Esophagus squamous epithelium (tissue), 5 donors: ENCODE measurements around the gene FBXL2. TPM values are rescaled to one million over a fixed set of nuclear protein-coding genes. Genes with fewer than 3 reads are reported as not detected.

Source experiments
- DNase-seq: peaks from one replicate; lab custom pipeline; 2025; lab: John Stamatoyannopoulos, UW
- H3K27ac ChIP-seq, 4 donors: fragments of 200-600 bp; sonication (generic); one replicate each; pipeline ENCODE4 v1.5.1; 2016 to 2019; ENCODE audit warnings: mild to moderate bottlenecking in 1 of 4
- H3K27me3 ChIP-seq, 4 donors: fragments of 200-600 bp; sonication (generic); 1 replicate in 3 of 4; 2 replicates in 1 of 4; pipeline versions ENCODE4 v1.5.1 to v1.6.0; 2017 to 2021; ENCODE audit warnings: antibody characterized with exemption in 1 of 4
- H3K36me3 ChIP-seq, 3 donors: fragments of 200-600 bp; sonication (generic); one replicate each; pipeline ENCODE4 v1.5.1; 2016 to 2019
- H3K4me1 ChIP-seq, 3 donors: fragments of 200-600 bp; sonication (generic); one replicate each; pipeline ENCODE4 v1.5.1; 2017 to 2019
- H3K4me3 ChIP-seq, 4 donors: fragments of 200-600 bp; sonication (generic); 1 replicate in 3 of 4; 2 replicates in 1 of 4; pipeline ENCODE4 v1.5.1; 2016 to 2019; ENCODE audit warnings: mild to moderate bottlenecking in 2 of 4, moderate library complexity in 1 of 4
- H3K9me3 ChIP-seq, 3 donors: fragments of 200-600 bp; sonication (generic); one replicate each; pipeline ENCODE4 v1.5.1; 2016 to 2019
- POLR2A ChIP-seq, 4 donors: fragments of 450-650 bp; IDR thresholded peaks; one replicate each; pipeline ENCODE4 v1.6.1; 2017; ENCODE audit warnings: antibody characterized with exemption in 4 of 4, mild to moderate bottlenecking in 4 of 4, moderate library complexity in 3 of 4
- whole genome bisulfite sequencing, 2 donors: methylation state at CpG; one replicate each; pipeline ENCODE4 v1.1.5; 2018; 5-methylcytosine and 5-hydroxymethylcytosine counted together
- intact Hi-C: fragments of 100-400 bp; cut with DNase I; formaldehyde crosslinking; loops from one replicate; pipeline ENCODE4 v1.15.0; 2022
- total RNA-seq, 4 donors: library from RNA; depleted of rRNA; stranded (reverse); fragments of >200 nt; gene quantifications; one replicate each; pipeline ENCODE4 v1.1.0, GENCODE V29; 2016
- TF ChIP-seq, protein P1 (sequence below), 6 experiments: fragments of 450-650 bp in 4 of 6; fragments of 200-600 bp in 2 of 6; sonication (generic) in 2 of 6; IDR thresholded peaks; one replicate each; pipeline ENCODE4 v1.5.1; 2016 to 2019; ENCODE audit warnings: antibody characterized with exemption in 6 of 6, mild to moderate bottlenecking in 4 of 6, moderate library complexity in 4 of 6
- donor health status: DM: yes; HTN: yes; CAD: no.

The FBXL2 gene
- total RNA-seq, 4 donors from 2014 or later = 0.85 to 4.0 (median 1.9) TPM

DNA sequence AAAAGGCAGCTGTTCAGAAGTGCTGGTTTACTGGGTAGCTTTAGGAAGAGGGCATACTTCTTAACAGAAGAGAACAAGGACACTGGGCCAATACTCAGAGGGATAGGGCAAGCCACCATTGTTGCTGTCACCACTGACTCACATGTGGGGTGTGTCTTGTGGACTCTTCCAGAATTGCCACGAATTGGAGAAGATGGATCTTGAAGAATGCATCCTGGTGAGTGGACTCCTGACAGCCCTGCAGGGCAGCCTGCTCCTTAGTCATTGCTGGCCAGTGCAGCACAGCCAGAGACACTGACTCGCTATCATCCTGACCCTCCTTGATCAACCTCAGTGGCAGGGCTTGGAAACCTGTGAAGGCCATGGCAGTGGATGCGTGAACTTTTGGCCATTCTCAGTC is 100.7 kb downstream of the FBXL2 start:
- DNase-seq = no peak
- H3K36me3 ChIP-seq = peaks cover 0 to 42% (median 0%) of the 10 kb centered on the region in 3 donors
- intact Hi-C loops = no loop called here

DNA sequence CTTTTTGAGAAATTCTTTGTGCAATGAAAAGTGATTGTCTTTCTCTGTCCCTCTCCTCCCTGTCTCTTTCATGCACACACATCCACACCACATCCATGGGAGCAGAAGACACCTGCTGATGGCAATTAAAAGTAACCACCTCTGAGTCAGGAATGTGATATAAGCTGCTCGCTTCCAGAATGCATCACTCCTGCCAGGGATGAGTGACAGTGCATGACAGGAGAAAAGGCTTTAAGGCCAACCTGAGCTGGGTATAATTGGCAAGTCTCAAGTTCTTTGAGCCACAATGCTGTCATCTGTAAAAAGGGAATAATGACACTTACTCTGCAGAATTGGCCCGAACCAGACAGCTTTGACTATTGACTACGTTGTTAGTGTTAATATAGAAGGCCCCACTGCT is 103.4 kb downstream of the FBXL2 start:
- intact Hi-C loops = no loop called here
- H3K36me3 ChIP-seq = peaks cover 0 to 52% (median 0%) of the 10 kb centered on the region in 3 donors
- 85 to 96% methylated on average over 3 of the region's 3 CpGs for WGBS, 2 donors

More for the DNA sequence above, 100.7 kb downstream of the FBXL2 start:
- Histone ChIP-seq H3K9me3 (no peaks in the 10 kb centered on the region), H3K27ac (no peak overlapping the region), H3K4me3 (no peak overlapping the region), H3K4me1 (peaks cover 0 to 2% (median 0%) of the 10 kb centered on the region in 3 donors), H3K27me3 (no peaks in the 10 kb centered on the region)
- 79 to 100% methylated on average over 1 to 3 of the region's 3 CpGs for WGBS, 2 donors
- TF ChIP-seq, protein P1, sequence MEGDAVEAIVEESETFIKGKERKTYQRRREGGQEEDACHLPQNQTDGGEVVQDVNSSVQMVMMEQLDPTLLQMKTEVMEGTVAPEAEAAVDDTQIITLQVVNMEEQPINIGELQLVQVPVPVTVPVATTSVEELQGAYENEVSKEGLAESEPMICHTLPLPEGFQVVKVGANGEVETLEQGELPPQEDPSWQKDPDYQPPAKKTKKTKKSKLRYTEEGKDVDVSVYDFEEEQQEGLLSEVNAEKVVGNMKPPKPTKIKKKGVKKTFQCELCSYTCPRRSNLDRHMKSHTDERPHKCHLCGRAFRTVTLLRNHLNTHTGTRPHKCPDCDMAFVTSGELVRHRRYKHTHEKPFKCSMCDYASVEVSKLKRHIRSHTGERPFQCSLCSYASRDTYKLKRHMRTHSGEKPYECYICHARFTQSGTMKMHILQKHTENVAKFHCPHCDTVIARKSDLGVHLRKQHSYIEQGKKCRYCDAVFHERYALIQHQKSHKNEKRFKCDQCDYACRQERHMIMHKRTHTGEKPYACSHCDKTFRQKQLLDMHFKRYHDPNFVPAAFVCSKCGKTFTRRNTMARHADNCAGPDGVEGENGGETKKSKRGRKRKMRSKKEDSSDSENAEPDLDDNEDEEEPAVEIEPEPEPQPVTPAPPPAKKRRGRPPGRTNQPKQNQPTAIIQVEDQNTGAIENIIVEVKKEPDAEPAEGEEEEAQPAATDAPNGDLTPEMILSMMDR (IDR thresholded peaks at IDR 0.05) = no peak
- TF ChIP-seq POLR2A (IDR thresholded peaks at IDR 0.05) = no peak

DNA sequence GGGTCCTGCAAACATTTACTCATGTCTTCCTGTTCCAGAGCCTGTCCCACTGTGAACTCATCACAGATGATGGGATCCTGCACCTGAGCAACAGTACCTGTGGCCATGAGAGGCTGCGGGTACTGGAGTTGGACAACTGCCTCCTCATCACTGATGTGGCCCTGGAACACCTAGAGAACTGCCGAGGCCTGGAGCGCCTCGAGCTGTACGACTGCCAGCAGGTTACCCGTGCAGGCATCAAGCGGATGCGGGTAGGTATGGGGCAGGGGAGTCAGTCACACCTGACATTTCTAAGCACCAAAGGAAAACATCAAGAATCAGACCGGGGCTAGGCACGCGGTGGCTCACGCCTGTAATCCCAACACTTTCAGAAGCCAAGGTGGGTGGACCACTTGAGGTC is 106.7 kb downstream of the FBXL2 start:
- DNase-seq = no peak
- WGBS, 2 donors = 95 to 96% methylated on average over 12 of the region's 12 CpGs
- TF ChIP-seq, protein P1 (IDR thresholded peaks at IDR 0.05) = no peak
- TF ChIP-seq POLR2A (IDR thresholded peaks at IDR 0.05) = no peak
- Histone ChIP-seq H3K36me3 (peaks cover 0 to 67% (median 7%) of the 10 kb centered on the region in 3 donors), H3K27me3 (no peaks in the 10 kb centered on the region), H3K4me3 (no peak overlapping the region), H3K27ac (no peak overlapping the region), H3K9me3 (no peaks in the 10 kb centered on the region), H3K4me1 (no peaks in the 10 kb centered on the region)
- intact Hi-C loops = no loop called here

More for the DNA sequence above, 103.4 kb downstream of the FBXL2 start:
- Histone ChIP-seq H3K4me3 (no peak overlapping the region), H3K4me1 (no peaks in the 10 kb centered on the region), H3K27me3 (no peaks in the 10 kb centered on the region), H3K27ac (no peak overlapping the region), H3K9me3 (no peaks in the 10 kb centered on the region)
- TF ChIP-seq, protein P1 (IDR thresholded peaks at IDR 0.05) = no peak
- no peak for TF ChIP-seq POLR2A (IDR thresholded peaks at IDR 0.05)
- DNase-seq = no peak

DNA sequence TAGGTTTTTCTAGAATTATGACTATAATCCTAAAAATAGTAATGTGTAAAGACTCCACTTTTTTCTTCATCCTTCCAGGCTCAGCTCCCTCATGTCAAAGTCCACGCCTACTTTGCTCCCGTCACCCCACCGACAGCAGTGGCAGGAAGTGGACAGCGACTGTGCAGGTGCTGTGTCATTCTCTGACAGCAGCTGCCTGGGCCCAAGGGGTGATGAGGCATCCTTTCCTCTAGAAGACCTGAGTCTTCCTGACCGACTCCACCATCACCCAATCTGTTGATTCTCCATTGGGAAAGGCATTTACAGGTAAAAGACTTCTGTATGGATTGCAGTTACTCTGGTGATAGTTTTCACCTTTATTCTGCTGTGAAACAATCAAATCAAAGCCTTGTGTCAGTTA is 108.2 kb downstream of the FBXL2 start:
- H3K36me3 ChIP-seq = peaks cover 7 to 71% (median 9%) of the 10 kb centered on the region in 3 donors
- no peaks in the 10 kb centered on the region for H3K27me3 ChIP-seq
- H3K4me3 ChIP-seq = no peak overlapping the region
- DNase-seq = no peak
- H3K9me3 ChIP-seq = no peaks in the 10 kb centered on the region
- 65 to 78% methylated on average over 5 of the region's 5 CpGs for WGBS, 2 donors
- H3K27ac ChIP-seq = no peak overlapping the region
- intact Hi-C loops = no loop called here
- TF ChIP-seq, protein P1 (IDR thresholded peaks at IDR 0.05) = no peak
- TF ChIP-seq POLR2A (IDR thresholded peaks at IDR 0.05) = no peak
- H3K4me1 ChIP-seq = no peaks in the 10 kb centered on the region

DNA sequence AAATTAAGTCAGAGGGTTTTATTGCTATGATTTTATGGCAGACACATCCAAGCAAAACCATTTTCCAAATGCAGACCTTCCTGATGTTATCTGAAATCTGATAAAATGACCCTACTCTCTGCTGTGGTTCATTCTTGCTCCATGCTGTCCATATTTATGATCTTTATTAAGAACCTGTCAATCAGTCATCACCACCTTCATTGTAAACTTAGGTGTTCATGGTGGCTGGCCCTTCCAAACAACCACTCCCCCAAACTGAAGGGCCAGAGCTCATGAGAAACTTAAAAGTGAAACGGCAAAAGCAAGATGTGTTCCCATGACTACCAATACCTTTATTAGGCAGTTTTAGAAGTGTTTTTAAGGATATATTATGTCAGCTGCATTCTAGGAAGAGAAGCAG is 109.4 kb downstream of the FBXL2 start:
- no peak for DNase-seq
- intact Hi-C loops = no loop called here
- Histone ChIP-seq H3K4me1 (no peaks in the 10 kb centered on the region), H3K9me3 (no peaks in the 10 kb centered on the region), H3K36me3 (peaks cover 7 to 83% (median 9%) of the 10 kb centered on the region in 3 donors), H3K4me3 (no peak overlapping the region), H3K27ac (no peak overlapping the region), H3K27me3 (no peaks in the 10 kb centered on the region)
- WGBS, 2 donors = 75 to 90% methylated on average over 1 of the region's 1 CpG
- TF ChIP-seq, protein P1 (IDR thresholded peaks at IDR 0.05) = no peak
- no peak for TF ChIP-seq POLR2A (IDR thresholded peaks at IDR 0.05)
